Panc1 (cell line): ENCODE measurements around the gene USP9Y. TPM values are rescaled to one million over a fixed set of nuclear protein-coding genes. Genes with fewer than 3 reads are reported as not detected.

Experiments used
- ATAC-seq: fragments of 200-7000 bp; cut with Tn5 transposase; 2 replicates; pipeline ENCODE4 v1.9.1; 2020; ENCODE audit warnings: mild to moderate bottlenecking, moderate library complexity
- BruUV-seq: library from RNA; stranded (reverse); fragments of 400-500 nt; replicated peaks from 2 replicates; lab custom pipeline; 2021; lab: Mats Ljungman, UMichigan
- CTCF ChIA-PET: fragments of 300-600 bp; sonication (Branson Sonifier 250); formaldehyde crosslinking; loops from one replicate; lab custom pipeline; 2022; ENCODE audit warnings: antibody characterized with exemption; lab: Charles Lee
- POLR2A ChIA-PET: fragments of 300-600 bp; sonication (Branson Sonifier 250); formaldehyde crosslinking; loops from one replicate; lab custom pipeline; 2022; ENCODE audit warnings: antibody characterized with exemption; lab: Charles Lee
- DNase-seq: peaks from one replicate; pipeline ENCODE4 v3.0.0-alpha.2; 2010; ENCODE audit warnings: low read depth, low spot score
- H3K27ac ChIP-seq: 2 replicates; pipeline ENCODE4 v1.5.1; 2011; ENCODE audit warnings: mild to moderate bottlenecking, low read length, inconsistent platforms
- H3K27me3 ChIP-seq: fragments of 200-500 bp; sonication (Bioruptor generic); 2 replicates; pipeline ENCODE4 v1.6.0; 2014; ENCODE audit warnings: low read length, inconsistent platforms; ENCODE audit not compliant: control insufficient read depth, insufficient read depth
- H3K36me3 ChIP-seq: fragments of 200-500 bp; sonication (Bioruptor generic); 2 replicates; pipeline ENCODE4 v1.5.1; 2014; ENCODE audit warnings: inconsistent platforms, mild to moderate bottlenecking, low read length, moderate library complexity; ENCODE audit not compliant: control insufficient read depth, insufficient read depth
- H3K4me1 ChIP-seq: 2 replicates; pipeline ENCODE4 v1.5.1; 2011; ENCODE audit warnings: inconsistent platforms, mild to moderate bottlenecking, low read length, moderate library complexity; ENCODE audit not compliant: control insufficient read depth, insufficient read depth
- H3K4me3 ChIP-seq, 2 experiments: 2 replicates each; pipeline ENCODE4 v1.5.1; 2011 to 2012; ENCODE audit warnings: low read depth in 2 of 2, low read length in 2 of 2, mild to moderate bottlenecking in 2 of 2, inconsistent platforms in 1 of 2, moderate library complexity in 1 of 2
- H3K9me3 ChIP-seq: fragments of 200-500 bp; sonication (Bioruptor generic); 2 replicates; pipeline ENCODE4 v1.5.1; 2014; ENCODE audit warnings: low read depth, mild to moderate bottlenecking, inconsistent platforms, low read length, moderate library complexity; ENCODE audit not compliant: control insufficient read depth, insufficient read depth
- CTCF ChIP-seq: fragments of 450-650 bp; IDR thresholded peaks from 2 replicates; pipeline ENCODE4 v1.5.1; 2017; ENCODE audit warnings: mild to moderate bottlenecking
- POLR2AphosphoS5 ChIP-seq: IDR thresholded peaks from 2 replicates; pipeline ENCODE4 v1.6.1; 2012; ENCODE audit warnings: mild to moderate bottlenecking, low read depth, low read length, moderate library complexity
- SIN3A ChIP-seq: IDR thresholded peaks from 2 replicates; pipeline ENCODE4 v1.6.1; 2012; ENCODE audit warnings: low read depth, mild to moderate bottlenecking, low read length, moderate library complexity, borderline replicate concordance; ENCODE audit not compliant: insufficient read depth
- TCF7L2 ChIP-seq: IDR thresholded peaks from 2 replicates; pipeline ENCODE4 v1.6.1; 2011; ENCODE audit warnings: mild to moderate bottlenecking, low read depth, low read length, inconsistent platforms
- in situ Hi-C: cut with HindIII; loops from 2 replicates; pipeline ENCODE4 v1.10.0; 2016; ENCODE audit warnings: low sequenced_read_pairs, low pct_unique_long_range_greater_than_20kb
- intact Hi-C: fragments of 100-400 bp; cut with micrococcal nuclease; formaldehyde crosslinking; loops from one replicate; pipeline ENCODE4 v1.10.0; 2022; ENCODE audit not compliant: unreplicated experiment
- total RNA-seq: library from RNA; stranded (reverse); gene quantifications from one replicate; pipeline ENCODE4 v1.2.1, GENCODE V29; 2021; ENCODE audit not compliant: unreplicated experiment
- TF ChIP-seq, protein P1 (sequence below), 2 experiments: IDR thresholded peaks; 2 replicates each; pipeline ENCODE4 v1.6.1; 2011 to 2012; ENCODE audit warnings: low read depth in 2 of 2, control low read depth in 1 of 2, low read length in 1 of 2, mild to moderate bottlenecking in 1 of 2, moderate library complexity in 1 of 2; ENCODE audit not compliant: insufficient read depth in 1 of 2

USP9Y gene
- total RNA-seq, 1 experiment from 2014 or later = 0.05 TPM

DNA sequence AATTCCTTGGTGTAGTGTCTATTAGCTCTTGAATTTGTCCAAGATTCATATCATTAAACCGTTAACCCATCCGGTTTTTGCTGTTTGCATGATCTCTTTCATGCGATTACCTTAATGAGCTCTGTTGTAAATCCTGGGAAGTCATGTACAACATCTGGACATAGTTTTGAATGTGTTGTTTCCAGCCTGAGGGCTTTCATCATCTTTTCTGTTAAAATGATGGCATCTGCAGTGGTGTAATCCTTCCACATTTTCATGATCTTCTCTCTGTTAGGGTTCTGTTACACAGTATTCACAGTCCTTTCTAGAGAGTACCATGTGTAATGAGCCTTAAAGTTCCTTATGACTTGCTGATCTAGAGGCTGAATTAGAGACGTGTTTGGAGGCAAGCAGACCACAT is 64.9 kb downstream of the USP9Y start:
- Histone ChIP-seq H3K27me3 (no peaks in the 10 kb centered on the region), H3K36me3 (no peaks in the 10 kb centered on the region), H3K9me3 (no peaks in the 10 kb centered on the region), H3K4me1 (no peaks in the 10 kb centered on the region), H3K4me3 (no peak overlapping the region), H3K27ac (no peak overlapping the region)
- intact Hi-C loops = no loop called here
- CTCF ChIA-PET = no interaction called here
- in situ Hi-C loops = no loop called here
- BruUV-seq = no TSS peak
- TF ChIP-seq, protein P1, sequence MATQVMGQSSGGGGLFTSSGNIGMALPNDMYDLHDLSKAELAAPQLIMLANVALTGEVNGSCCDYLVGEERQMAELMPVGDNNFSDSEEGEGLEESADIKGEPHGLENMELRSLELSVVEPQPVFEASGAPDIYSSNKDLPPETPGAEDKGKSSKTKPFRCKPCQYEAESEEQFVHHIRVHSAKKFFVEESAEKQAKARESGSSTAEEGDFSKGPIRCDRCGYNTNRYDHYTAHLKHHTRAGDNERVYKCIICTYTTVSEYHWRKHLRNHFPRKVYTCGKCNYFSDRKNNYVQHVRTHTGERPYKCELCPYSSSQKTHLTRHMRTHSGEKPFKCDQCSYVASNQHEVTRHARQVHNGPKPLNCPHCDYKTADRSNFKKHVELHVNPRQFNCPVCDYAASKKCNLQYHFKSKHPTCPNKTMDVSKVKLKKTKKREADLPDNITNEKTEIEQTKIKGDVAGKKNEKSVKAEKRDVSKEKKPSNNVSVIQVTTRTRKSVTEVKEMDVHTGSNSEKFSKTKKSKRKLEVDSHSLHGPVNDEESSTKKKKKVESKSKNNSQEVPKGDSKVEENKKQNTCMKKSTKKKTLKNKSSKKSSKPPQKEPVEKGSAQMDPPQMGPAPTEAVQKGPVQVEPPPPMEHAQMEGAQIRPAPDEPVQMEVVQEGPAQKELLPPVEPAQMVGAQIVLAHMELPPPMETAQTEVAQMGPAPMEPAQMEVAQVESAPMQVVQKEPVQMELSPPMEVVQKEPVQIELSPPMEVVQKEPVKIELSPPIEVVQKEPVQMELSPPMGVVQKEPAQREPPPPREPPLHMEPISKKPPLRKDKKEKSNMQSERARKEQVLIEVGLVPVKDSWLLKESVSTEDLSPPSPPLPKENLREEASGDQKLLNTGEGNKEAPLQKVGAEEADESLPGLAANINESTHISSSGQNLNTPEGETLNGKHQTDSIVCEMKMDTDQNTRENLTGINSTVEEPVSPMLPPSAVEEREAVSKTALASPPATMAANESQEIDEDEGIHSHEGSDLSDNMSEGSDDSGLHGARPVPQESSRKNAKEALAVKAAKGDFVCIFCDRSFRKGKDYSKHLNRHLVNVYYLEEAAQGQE (IDR thresholded peaks at IDR 0.05; ENCODE audit: insufficient read depth in 1 of 2, low read depth in 2 of 2, low read length in 1 of 2) = no peak
- TF ChIP-seq SIN3A (no peak), POLR2AphosphoS5 (no peak), CTCF (no peak)
- DNase-seq = no peak
- POLR2A ChIA-PET = no interaction called here
- ATAC-seq = no peak

DNA sequence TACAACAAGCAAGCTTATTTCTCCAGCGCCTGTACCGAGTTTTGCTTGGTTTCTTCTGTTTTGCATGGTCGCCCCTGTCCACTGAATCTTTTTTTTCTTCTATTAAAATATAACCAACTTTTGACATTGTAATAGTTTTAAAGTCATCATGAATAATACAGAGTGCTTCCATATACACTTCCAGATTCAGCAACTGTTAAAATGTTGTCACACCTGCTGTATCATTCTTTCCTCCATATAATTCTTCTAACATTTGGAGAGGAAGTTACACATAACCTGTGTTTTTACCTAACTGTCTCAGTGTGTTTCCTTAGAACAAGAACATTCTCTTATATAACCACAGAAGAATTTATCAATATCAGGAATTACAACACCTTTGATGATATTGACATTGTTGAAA is 83.5 kb downstream of the USP9Y start:
- H3K27ac ChIP-seq = no peak overlapping the region
- no peaks in the 10 kb centered on the region for H3K9me3 ChIP-seq
- POLR2A ChIA-PET = no interaction called here
- no peak for DNase-seq
- intact Hi-C loops = no loop called here
- H3K27me3 ChIP-seq = no peaks in the 10 kb centered on the region
- TF ChIP-seq CTCF = no peak
- no peak for TF ChIP-seq TCF7L2
- TF ChIP-seq, protein P1 (IDR thresholded peaks at IDR 0.05; ENCODE audit: insufficient read depth in 1 of 2, low read depth in 2 of 2, low read length in 1 of 2) = no peak
- TF ChIP-seq SIN3A = no peak
- no peak for TF ChIP-seq POLR2AphosphoS5
- no peak overlapping the region for H3K4me3 ChIP-seq
- in situ Hi-C loops = no loop called here
- no TSS peak for BruUV-seq
- H3K4me1 ChIP-seq = no peaks in the 10 kb centered on the region
- CTCF ChIA-PET = no interaction called here
- H3K36me3 ChIP-seq = no peaks in the 10 kb centered on the region
- ATAC-seq = no peak
